Dendritic cell treated with granulocyte-macrophage colony-stimulating factor and Interleukin-4, amounts not matched to agents 40 ng/mL and 50 ng/mL, for 4 days (primary cell): ENCODE measurements around the gene MSI2.

Source experiments
- H3K27ac Mint-ChIP-seq: one replicate; pipeline ENCODE4 v1.8.0; 2022; ENCODE audit warnings: mild to moderate bottlenecking, mixed read lengths
- H3K27me3 Mint-ChIP-seq: one replicate; pipeline ENCODE4 v1.8.0; 2022; ENCODE audit warnings: mild to moderate bottlenecking, mixed read lengths
- H3K36me3 Mint-ChIP-seq: one replicate; pipeline ENCODE4 v1.8.0; 2022; ENCODE audit warnings: low read depth, mixed read lengths
- H3K4me1 Mint-ChIP-seq: one replicate; pipeline ENCODE4 v1.8.0; 2022; ENCODE audit warnings: low read depth, mixed read lengths
- H3K4me3 Mint-ChIP-seq: one replicate; pipeline ENCODE4 v1.8.0; 2022; ENCODE audit warnings: mild to moderate bottlenecking, moderate library complexity, mixed read lengths
- H3K9me3 Mint-ChIP-seq: one replicate; pipeline ENCODE4 v1.8.0; 2022; ENCODE audit warnings: mixed read lengths
- intact Hi-C: fragments of 100-400 bp; cut with micrococcal nuclease; formaldehyde crosslinking; loops from one replicate; pipeline ENCODE4 v1.15.0; 2022

Gene MSI2

DNA sequence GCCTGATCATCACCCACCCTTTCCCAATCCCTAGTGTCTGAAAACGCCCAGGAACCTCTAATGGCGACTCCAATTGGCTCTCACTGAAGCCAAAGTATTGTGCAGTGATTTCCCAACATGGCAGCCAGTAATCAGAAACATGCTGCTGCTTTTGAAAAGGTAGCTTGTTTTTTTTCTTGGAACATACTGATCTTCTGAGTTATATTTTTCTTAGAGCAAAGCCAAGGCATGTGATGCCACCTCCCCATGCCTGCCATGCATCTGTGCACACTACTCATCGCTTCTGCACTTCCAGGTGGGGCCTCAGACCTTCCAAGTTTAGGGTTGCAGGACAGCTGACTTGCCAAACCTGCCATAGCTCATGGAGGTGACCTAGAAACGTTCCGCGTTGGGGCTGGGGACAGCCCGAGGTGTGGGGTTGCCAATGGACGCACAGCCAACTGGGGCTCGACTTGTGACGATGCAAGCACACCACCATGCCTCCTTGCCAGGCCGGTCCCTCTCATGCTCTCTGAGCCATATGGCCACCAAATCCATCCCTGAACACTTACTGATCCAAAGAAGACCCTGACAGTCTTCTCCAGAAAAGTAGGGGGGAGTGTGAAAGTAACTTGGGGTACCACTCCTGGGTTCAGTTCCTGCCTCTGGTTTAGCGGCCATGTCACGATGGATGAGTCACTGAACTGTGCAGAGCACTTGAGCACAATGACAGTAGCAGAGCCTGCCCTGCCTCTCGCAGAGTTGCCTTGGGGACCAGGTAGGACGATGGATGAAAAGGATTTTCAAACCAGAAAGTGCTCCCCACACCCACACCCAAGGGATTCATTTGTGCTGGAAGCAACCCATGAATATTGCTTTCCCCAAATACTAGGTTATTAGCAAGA lies 333.1 kb downstream of the MSI2 start:
- intact Hi-C loops, result loop anchor here (10.0 kb wide), 1 partner anchor 245 kb away; no protein-coding TSS in a partner anchor
- Mint-ChIP-seq H3K27ac (no peak overlapping the region), H3K4me1 (peaks cover 20% of the 10 kb centered on the region), H3K4me3 (no peak overlapping the region), H3K9me3 (no peaks in the 10 kb centered on the region), H3K36me3 (no peaks in the 10 kb centered on the region), H3K27me3 (no peaks in the 10 kb centered on the region)

DNA sequence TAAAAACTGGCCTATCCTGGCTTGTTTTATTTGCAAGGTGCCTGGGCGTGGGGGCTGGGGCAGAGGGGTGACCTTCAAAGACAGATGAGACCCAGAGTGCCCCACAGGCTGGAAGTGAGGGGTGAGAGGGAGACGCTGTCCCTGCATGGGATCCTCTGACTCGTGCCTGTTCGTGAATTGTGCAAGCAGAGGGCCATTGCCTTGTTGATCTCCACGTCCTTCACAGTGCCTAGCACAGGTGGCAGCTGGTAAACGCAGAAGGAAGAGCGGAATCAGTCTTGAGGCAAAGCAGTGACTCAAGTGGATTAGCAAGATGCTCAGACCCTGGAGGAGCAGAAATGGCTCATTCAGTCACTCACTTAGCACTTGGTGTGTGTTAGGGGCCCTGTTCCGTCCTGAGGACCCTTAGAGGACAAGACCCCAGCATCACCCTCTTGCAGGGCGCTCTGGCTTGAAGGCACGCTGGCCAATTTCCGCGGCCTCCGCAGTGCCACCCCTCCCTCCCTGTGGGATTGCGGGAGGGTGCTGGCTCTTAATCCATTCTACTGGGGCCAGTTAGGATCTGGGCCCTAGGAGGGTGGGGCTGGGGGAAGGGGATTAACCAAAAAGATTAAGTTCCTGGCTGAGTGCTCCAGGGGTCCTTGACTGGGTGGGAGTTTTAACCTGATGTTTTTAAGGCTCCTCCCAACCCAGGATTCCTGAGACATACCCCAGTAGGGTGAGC lies 337.6 kb downstream of the MSI2 start:
- Mint-ChIP-seq H3K4me3 (no peak overlapping the region), H3K27me3 (no peaks in the 10 kb centered on the region), H3K9me3 (no peaks in the 10 kb centered on the region), H3K27ac (no peak overlapping the region), H3K4me1 (peaks cover 18% of the 10 kb centered on the region), H3K36me3 (no peaks in the 10 kb centered on the region)
- intact Hi-C loops, result loop anchor here (10.0 kb wide), 1 partner anchor 241 kb away; no protein-coding TSS in a partner anchor

DNA sequence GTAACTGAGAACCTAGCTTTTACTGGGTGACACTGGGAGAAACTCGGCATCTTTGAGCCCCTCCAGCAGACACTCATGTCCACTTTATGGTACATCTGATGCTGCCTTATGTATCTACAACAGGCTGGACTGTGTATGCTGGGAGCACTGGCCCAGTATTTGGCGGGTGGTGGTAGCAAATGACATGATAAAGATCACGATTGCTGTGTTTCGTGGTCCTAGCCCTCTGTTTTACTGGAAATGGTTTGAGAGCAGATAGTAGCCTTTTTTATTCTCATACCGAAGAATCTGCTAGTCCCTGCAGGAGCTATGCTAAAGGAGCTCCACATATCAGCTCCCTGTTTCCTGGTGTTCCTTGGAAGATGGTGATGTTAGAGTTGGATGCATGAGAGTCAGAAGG lies 338.4 kb downstream of the MSI2 start:
- Mint-ChIP-seq H3K27me3 (no peaks in the 10 kb centered on the region), H3K9me3 (no peaks in the 10 kb centered on the region), H3K4me1 (peaks cover 26% of the 10 kb centered on the region), H3K4me3 (no peak overlapping the region), H3K27ac (no peak overlapping the region), H3K36me3 (no peaks in the 10 kb centered on the region)
- intact Hi-C loops, result loop anchor here (10.0 kb wide), 1 partner anchor 240 kb away; no protein-coding TSS in a partner anchor

DNA sequence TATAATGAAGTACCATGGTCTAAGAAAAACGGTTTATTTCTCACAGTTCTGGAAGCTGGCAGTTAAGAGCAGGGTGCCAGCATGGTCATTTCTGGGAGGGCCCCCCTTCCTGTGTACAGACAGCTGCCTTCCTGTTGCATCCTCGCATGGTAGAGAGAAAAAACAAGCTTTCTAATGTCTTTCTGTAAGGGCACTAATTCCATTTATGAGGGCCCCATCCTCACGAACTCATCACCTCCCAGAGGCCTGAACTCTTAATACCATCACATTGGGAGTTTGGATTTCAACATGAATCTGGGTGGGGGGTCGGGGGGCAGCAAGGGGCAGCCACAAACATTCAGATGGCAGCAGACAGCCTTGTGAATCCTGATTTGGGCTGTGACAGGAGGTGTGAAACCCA lies 339.1 kb downstream of the MSI2 start:
- peaks cover 33% of the 10 kb centered on the region for H3K4me1 Mint-ChIP-seq
- no peaks in the 10 kb centered on the region for H3K36me3 Mint-ChIP-seq
- intact Hi-C loops, result loop anchor here (10.0 kb wide), 1 partner anchor 239 kb away; no protein-coding TSS in a partner anchor
- H3K27me3 Mint-ChIP-seq, result no peaks in the 10 kb centered on the region
- no peaks in the 10 kb centered on the region for H3K9me3 Mint-ChIP-seq
- H3K4me3 Mint-ChIP-seq, result no peak overlapping the region
- H3K27ac Mint-ChIP-seq, result no peak overlapping the region

DNA sequence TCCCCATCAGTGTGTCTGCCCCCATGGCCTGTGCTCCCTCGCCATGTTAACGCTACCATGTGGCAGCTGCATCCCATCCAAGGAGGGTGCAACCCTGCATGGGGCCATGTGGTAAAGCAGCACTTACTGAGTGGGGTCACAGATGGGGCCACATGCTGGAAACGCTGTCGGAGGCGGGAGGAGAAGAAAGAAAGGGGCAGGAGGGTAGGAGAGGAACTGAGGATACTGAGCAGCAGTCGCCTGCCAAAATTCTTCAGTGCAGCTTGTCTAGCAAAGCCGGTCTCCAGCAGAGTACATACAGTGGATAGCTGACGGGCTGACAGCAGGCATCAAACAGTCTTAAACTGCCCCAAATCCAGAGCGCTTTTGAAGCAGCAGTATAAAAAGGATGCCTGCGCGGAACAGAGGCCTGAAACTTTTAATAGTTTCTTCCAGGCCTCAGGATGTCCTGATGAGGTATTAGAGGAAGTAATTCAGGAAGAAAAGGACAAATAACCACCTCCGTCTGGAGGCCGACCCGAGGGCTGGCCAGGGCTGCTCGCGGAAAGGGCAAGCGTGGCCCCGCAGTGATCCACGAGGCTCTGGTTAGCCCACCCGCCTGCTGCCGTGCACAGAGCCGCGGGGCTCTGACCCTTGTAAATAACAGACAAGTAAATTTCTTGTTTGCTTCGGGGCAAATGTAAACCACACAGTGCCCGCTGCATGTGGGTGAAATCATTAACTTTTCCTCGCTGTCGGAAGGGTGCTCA lies 339.8 kb downstream of the MSI2 start:
- Mint-ChIP-seq H3K27ac (no peak overlapping the region), H3K36me3 (no peaks in the 10 kb centered on the region), H3K27me3 (no peaks in the 10 kb centered on the region)

DNA sequence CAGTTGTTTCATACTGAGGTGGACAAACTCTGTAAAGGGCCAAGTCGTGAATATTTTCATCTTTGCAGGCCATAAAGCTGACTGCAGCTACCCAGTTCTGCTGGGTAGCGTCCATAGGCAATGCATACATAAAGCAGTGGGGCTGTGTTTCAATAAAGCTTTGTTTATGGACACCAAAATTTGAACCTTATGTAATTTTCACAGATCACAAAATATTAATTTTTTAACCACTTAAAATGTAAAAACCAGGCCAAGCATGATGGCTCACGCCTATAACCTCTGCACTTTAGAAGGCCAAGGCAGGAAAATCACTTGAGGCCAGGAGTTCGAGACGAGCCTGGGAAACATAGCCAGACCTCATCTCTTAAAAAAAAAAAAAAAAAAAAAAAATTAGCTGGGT lies 340.8 kb downstream of the MSI2 start:
- H3K27me3 Mint-ChIP-seq, result no peaks in the 10 kb centered on the region
- H3K4me3 Mint-ChIP-seq, result no peak overlapping the region
- H3K9me3 Mint-ChIP-seq, result no peaks in the 10 kb centered on the region
- H3K27ac Mint-ChIP-seq, result no peak overlapping the region
- H3K36me3 Mint-ChIP-seq, result no peaks in the 10 kb centered on the region
- peaks cover 39% of the 10 kb centered on the region for H3K4me1 Mint-ChIP-seq
- intact Hi-C loops, result loop anchor here (10.0 kb wide), 1 partner anchor 238 kb away; no protein-coding TSS in a partner anchor

More for the DNA sequence above, 339.8 kb downstream of the MSI2 start:
- no peaks in the 10 kb centered on the region for H3K9me3 Mint-ChIP-seq
- no peak overlapping the region for H3K4me3 Mint-ChIP-seq
- H3K4me1 Mint-ChIP-seq, result peaks cover 39% of the 10 kb centered on the region
- intact Hi-C loops, result loop anchor here (10.0 kb wide), 1 partner anchor 239 kb away; no protein-coding TSS in a partner anchor

DNA sequence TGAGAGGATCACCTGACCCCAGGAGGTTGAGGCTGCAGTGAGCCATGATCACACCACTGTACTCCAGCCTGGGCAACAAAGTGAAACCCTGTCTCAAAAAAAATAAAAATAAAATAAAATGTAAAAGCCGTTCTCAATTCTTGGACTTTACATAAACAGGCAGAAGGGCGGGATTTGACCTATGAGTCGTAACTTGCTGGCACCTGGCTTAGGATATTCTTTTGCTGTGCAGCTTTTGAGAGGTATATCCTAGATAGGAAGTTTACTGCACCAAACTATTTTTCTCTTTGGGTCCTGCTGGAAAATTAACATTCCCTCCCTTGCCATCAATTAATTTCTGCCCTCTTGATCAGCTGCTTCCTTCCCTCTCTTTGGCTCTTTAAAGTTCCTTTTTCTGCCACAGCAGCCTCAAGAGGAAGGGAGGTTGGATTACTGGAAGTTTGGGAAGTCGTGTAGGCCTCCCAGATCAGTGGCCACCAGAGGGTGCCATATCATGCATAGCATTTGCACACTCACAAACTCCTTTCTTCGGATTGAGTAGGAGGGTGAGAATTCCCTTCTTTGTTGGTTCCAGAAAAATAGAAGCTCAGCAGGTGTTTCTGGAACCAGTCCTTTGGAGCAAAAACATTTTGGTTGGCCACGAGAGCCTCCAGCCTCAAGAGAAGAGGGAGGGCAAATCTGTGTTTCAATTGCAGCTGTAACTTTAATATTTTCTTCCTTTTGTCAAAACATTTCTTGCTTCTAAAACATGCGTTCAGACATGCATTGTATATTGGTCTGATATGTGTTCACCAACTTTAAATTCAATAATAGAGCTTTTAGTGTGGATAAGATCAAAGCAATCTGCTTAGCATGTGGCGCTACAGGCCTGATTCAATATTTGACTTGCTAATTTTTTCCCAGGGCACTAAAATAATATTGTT lies 341.5 kb downstream of the MSI2 start:
- no peak overlapping the region for H3K4me3 Mint-ChIP-seq
- no peaks in the 10 kb centered on the region for H3K9me3 Mint-ChIP-seq
- intact Hi-C loops, result loop anchor here (1.0 to 10.0 kb wide), 2 partner anchors 75 to 237 kb away; no protein-coding TSS in a partner anchor
- no peaks in the 10 kb centered on the region for H3K36me3 Mint-ChIP-seq
- peaks cover 39% of the 10 kb centered on the region for H3K4me1 Mint-ChIP-seq
- no peak overlapping the region for H3K27ac Mint-ChIP-seq
- H3K27me3 Mint-ChIP-seq, result no peaks in the 10 kb centered on the region

DNA sequence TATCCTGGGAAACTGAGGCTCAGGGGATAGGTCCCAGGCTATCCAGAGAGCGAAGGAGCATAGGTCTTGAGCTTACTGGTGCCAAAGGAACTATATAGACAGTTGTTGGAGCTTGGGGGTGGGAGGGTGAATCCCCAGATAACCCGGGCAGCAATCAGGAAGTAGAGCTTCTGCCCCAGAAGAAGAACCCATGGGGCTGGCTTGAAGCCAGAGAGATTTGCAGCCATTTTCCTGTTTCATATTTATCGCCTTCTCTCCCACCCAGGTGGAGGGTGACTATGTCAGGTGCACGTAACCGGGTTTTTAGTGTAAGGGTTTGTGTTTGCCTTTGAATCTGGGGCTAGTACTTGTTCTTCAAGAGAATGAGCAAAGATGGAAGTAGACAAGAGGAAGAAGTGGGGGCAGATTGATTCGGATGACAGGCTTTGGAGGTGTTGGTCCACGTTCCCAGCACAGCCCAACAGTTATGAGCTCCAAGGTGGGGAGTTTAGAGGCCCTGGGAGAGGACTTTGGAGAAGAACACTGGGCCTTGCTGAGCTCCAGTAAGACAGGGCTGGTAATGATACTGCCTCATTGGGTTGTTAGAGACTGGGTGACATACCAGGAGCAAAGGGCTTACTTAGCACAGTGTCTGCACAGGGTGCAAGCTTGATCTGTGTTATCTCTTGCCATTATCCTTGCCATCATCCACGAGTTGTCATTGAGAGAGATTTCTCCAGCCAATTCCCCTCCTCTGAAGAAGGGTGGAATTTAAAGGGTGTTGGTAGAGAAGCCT lies 343.1 kb downstream of the MSI2 start:
- Mint-ChIP-seq H3K9me3 (no peaks in the 10 kb centered on the region), H3K4me1 (peaks cover 51% of the 10 kb centered on the region), H3K27ac (peak overlapping the region; percentile 59), H3K4me3 (no peak overlapping the region), H3K36me3 (no peaks in the 10 kb centered on the region), H3K27me3 (no peaks in the 10 kb centered on the region)
- intact Hi-C loops, result loop anchor here (10.0 kb wide), 1 partner anchor 235 kb away; no protein-coding TSS in a partner anchor

DNA sequence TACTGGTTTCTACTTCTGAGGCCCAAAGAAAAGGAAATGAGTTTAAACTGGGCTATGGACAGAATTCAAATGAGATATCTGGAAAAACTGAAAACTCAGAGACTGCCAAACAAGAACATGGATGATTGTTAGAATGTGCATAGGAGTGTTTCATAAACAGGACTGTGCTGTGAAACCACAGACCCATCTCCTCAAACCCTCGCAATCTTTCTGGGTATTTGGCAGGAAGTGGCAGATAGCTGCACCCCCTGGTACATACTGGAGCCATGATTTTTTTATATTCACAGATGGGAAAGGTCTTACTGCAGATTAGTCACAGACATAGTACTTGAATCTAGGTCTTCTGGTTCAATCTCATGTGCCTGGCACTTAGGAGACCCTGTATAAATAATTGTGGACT lies 343.8 kb downstream of the MSI2 start:
- peaks cover 55% of the 10 kb centered on the region for H3K4me1 Mint-ChIP-seq

DNA sequence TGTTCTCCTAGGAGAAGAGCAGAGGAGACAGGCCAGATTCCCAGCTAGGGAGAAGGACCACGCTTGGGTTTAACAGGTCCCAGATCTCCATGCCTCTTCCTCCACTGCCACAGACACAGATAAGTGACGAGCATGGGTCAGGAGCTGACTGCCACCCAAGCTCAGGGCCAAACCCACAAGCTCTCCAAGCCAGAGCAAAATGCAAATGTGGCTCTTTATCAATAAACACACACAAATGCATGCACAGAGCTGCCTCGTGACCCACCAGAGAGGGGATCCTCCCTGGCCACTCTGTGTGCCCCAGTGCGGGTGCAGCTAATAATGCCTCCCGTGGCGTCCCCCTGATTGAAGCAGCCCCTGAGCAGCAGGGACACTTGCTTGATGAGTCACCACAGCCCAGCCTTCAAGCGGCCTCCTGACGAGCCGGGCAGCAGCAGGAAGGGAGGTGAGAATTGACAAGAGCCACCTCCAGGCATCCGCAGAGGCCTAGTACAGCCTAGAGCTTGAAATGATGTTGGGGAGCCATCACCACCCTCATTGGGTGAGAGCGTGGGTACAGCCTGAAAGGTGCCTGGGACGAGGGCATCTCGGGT lies 344.9 kb downstream of the MSI2 start:
- no peak overlapping the region for H3K4me3 Mint-ChIP-seq
- H3K27me3 Mint-ChIP-seq, result no peaks in the 10 kb centered on the region
- H3K4me1 Mint-ChIP-seq, result peaks cover 67% of the 10 kb centered on the region
- no peaks in the 10 kb centered on the region for H3K9me3 Mint-ChIP-seq
- H3K27ac Mint-ChIP-seq, result no peak overlapping the region
- no peaks in the 10 kb centered on the region for H3K36me3 Mint-ChIP-seq
- intact Hi-C loops, result no loop called here

More for the DNA sequence above, 343.8 kb downstream of the MSI2 start:
- Mint-ChIP-seq H3K36me3 (no peaks in the 10 kb centered on the region), H3K9me3 (no peaks in the 10 kb centered on the region), H3K27ac (peak overlapping the region; percentile 59), H3K4me3 (no peak overlapping the region), H3K27me3 (no peaks in the 10 kb centered on the region)
- intact Hi-C loops, result no loop called here

DNA sequence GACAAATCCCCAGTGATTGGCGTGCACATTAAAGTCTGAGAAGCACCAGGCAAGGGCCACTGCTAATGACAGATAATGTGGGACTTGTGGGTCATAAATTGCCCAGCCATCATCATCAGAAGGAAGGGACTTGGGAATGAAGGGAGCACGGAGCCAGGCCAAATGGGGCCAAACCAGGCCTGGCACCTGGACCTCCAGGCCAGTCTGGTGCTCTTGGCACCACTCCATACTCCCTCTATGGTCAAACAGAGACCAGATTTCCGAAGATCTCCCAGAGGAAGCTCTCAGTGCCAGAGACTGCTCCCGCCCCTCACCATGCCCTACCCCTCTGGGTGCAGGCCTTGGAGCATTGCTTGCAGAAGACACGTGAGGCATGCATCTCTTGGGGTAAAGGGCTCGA lies 346.6 kb downstream of the MSI2 start:
- Mint-ChIP-seq H3K9me3 (no peaks in the 10 kb centered on the region), H3K27ac (no peak overlapping the region), H3K27me3 (no peaks in the 10 kb centered on the region), H3K36me3 (no peaks in the 10 kb centered on the region), H3K4me3 (no peak overlapping the region), H3K4me1 (peaks cover 71% of the 10 kb centered on the region)
- intact Hi-C loops, result no loop called here

DNA sequence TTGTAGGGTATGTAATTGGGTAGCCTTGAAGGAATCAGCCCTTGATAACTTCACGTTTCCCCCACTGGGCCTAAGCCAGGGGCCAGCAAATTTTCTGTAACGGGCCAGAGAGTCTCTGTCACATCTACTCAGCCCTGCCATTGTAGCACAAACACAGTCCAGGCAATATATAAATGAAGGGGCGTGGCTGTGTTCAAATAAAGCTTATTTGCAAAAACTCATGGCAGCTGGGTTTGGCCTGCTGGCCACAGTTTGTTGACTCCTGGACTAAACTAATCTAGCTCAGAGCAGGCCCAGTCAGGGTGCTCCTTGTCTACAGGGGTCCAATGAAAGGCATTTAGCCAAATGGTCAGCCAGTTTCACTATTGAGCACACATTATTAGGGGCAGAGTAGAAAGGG lies 347.2 kb downstream of the MSI2 start:
- Mint-ChIP-seq H3K27ac (peak overlapping the region; percentile 84), H3K27me3 (no peaks in the 10 kb centered on the region), H3K4me1 (peaks cover 67% of the 10 kb centered on the region), H3K9me3 (no peaks in the 10 kb centered on the region), H3K36me3 (no peaks in the 10 kb centered on the region), H3K4me3 (no peak overlapping the region)
- intact Hi-C loops, result no loop called here
